Rectal smooth muscle tissue (tissue), 1 donor: Measurements from ENCODE around the gene C1orf50.

Experiments
- H3K27ac ChIP-seq: one replicate; pipeline ENCODE4 v1.7.0; 2013; ENCODE audit warnings: low read depth, low read length, inconsistent platforms
- H3K27me3 ChIP-seq: one replicate; pipeline ENCODE4 v1.7.0; 2013; ENCODE audit warnings: low read length; ENCODE audit not compliant: control insufficient read depth, insufficient read depth
- H3K36me3 ChIP-seq: one replicate; pipeline ENCODE4 v1.7.0; 2013; ENCODE audit warnings: low read length; ENCODE audit not compliant: control insufficient read depth, insufficient read depth
- H3K4me1 ChIP-seq: one replicate; pipeline ENCODE4 v1.7.0; 2013; ENCODE audit warnings: low read length; ENCODE audit not compliant: control insufficient read depth, insufficient read depth
- H3K4me3 ChIP-seq: one replicate; pipeline ENCODE4 v1.7.0; 2013; ENCODE audit warnings: low read length
- H3K9ac ChIP-seq: one replicate; pipeline ENCODE4 v1.7.0; 2013; ENCODE audit warnings: low read length

C1orf50 gene

DNA sequence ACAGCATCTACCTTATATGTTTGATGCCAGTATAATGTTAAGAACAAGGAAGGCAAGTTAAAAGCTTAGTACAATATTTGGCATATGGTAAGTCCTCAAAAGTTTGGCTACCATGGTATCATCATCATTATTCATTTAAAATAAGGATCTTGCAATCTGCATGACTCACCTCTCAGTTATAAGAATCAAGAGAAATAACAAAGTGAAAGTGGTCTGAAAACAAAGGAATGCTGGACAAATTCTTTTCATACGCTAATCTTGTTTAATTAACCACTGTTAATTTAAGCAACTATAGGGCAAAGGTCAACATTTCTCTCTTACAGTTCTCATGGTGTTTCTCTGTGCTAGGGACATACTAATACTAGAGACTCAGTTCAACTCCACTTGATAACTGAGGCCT lies 14.0 kb upstream of the C1orf50 start:
- Histone ChIP-seq H3K4me3 (no peak overlapping the region), H3K36me3 (peaks cover 31% of the 10 kb centered on the region), H3K9ac (no peak overlapping the region), H3K27ac (no peak overlapping the region), H3K4me1 (no peaks in the 10 kb centered on the region), H3K27me3 (no peaks in the 10 kb centered on the region)

GRCh38 chr1:42756956-42757891 lies 9.8 kb upstream of the C1orf50 start:
- Histone ChIP-seq H3K4me3 (no peak overlapping the region), H3K36me3 (peaks cover 25% of the 10 kb centered on the region), H3K4me1 (no peaks in the 10 kb centered on the region), H3K27me3 (no peaks in the 10 kb centered on the region), H3K27ac (no peak overlapping the region), H3K9ac (no peak overlapping the region)

DNA sequence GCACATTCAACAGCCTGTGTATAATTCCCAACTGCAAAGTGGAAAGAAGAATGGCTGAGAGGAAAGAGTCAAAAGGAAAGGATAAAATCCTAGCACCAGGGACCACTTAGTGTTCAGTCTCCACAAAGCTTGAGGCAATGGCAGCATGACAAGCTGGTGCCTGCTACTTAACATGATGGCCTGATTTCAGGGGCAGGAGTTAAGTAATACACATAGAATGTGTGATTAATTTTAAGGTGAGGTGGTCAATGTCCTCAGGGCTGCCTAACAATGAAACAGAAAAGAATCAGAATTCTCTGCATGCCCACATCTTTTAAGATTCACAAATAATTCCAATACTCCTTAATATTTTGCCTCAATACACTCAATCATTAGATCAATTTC lies 9.2 kb upstream of the C1orf50 start:
- no peaks in the 10 kb centered on the region for H3K4me1 ChIP-seq
- no peaks in the 10 kb centered on the region for H3K27me3 ChIP-seq
- H3K4me3 ChIP-seq = no peak overlapping the region
- no peak overlapping the region for H3K27ac ChIP-seq
- H3K36me3 ChIP-seq = peaks cover 23% of the 10 kb centered on the region
- no peak overlapping the region for H3K9ac ChIP-seq

- Histone ChIP-seq H3K36me3 (peaks cover 23% of the 10 kb centered on the region), H3K27ac (no peak overlapping the region), H3K4me3 (no peak overlapping the region), H3K9ac (no peak overlapping the region), H3K4me1 (no peaks in the 10 kb centered on the region), H3K27me3 (no peaks in the 10 kb centered on the region)
These were observed 8.4 kb upstream of the C1orf50 start for GRCh38 chr1:42758641-42759040.

- H3K27ac ChIP-seq = no peak overlapping the region
- peaks cover 23% of the 10 kb centered on the region for H3K36me3 ChIP-seq
- H3K4me1 ChIP-seq = no peaks in the 10 kb centered on the region
- no peak overlapping the region for H3K4me3 ChIP-seq
- H3K27me3 ChIP-seq = no peaks in the 10 kb centered on the region
- no peak overlapping the region for H3K9ac ChIP-seq
These were observed 7.9 kb upstream of the C1orf50 start for GRCh38 chr1:42759114-42759513.

DNA sequence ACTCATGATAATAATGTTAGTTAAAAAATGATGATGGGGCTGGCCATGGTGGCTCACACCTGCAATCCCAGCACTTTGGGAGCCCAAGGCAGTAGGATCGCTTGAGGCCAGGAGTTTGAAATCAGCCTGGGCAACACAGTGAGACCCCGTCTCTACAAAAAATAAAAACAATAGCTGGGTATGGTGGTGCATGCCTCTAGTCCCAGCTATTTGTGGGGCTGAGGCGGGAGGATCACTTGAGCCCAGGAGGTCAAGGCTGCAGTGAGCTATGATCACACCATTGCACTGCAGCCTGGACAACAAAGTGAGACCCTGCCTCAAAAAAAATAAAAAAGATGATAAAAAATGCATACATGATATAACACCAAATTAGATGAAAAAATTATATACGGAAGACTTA lies 5.5 kb upstream of the C1orf50 start:
- Histone ChIP-seq H3K4me3 (no peak overlapping the region), H3K4me1 (peaks cover 4% of the 10 kb centered on the region), H3K27me3 (no peaks in the 10 kb centered on the region), H3K36me3 (peaks cover 13% of the 10 kb centered on the region), H3K27ac (no peak overlapping the region), H3K9ac (no peak overlapping the region)

- Histone ChIP-seq H3K4me1 (peaks cover 4% of the 10 kb centered on the region), H3K27ac (no peak overlapping the region), H3K9ac (no peak overlapping the region)
These were observed 4.8 kb upstream of the C1orf50 start for GRCh38 chr1:42762269-42762668.

DNA sequence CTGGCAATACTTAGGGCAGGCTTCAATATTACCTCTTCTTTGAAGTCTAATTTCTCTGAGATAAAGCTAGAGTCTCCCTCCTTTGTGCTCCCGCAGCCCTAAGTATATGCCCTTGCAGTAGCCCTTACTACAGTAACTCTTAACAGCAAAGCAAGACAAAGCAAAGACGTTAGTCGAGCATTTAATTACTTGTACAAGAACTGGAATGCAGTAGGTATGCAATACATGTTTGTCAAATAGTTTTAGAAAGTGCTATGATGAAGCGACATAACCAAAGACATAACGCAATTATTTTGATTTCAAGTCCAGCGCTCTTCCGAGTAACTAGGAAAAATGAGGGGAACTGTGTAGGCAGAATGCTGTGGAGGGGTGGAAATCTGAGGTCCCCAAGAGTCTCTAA lies 1.8 kb upstream of the C1orf50 start:
- Histone ChIP-seq H3K9ac (peak overlapping the region; percentile 29), H3K36me3 (no peaks in the 10 kb centered on the region), H3K4me3 (peak overlapping the region; percentile 99), H3K27ac (no peak overlapping the region), H3K4me1 (peaks cover 12% of the 10 kb centered on the region), H3K27me3 (no peaks in the 10 kb centered on the region)

More at GRCh38 chr1:42762269-42762668, 4.8 kb upstream of the C1orf50 start:
- Histone ChIP-seq H3K4me3 (no peak overlapping the region), H3K27me3 (no peaks in the 10 kb centered on the region), H3K36me3 (peaks cover 13% of the 10 kb centered on the region)

- Histone ChIP-seq H3K4me3 (peak overlapping the region; percentile 99), H3K27me3 (no peaks in the 10 kb centered on the region), H3K36me3 (no peaks in the 10 kb centered on the region), H3K4me1 (peaks cover 12% of the 10 kb centered on the region), H3K27ac (peak overlapping the region; percentile 92), H3K9ac (peak overlapping the region; percentile 83)
These were observed 963 bp upstream of the C1orf50 start for GRCh38 chr1:42765832-42766740.

- Histone ChIP-seq H3K36me3 (no peaks in the 10 kb centered on the region), H3K9ac (peak overlapping the region; percentile 60), H3K27ac (peak overlapping the region; percentile 81), H3K27me3 (no peaks in the 10 kb centered on the region), H3K4me3 (peak overlapping the region; percentile 92), H3K4me1 (peaks cover 12% of the 10 kb centered on the region)
These were observed 506 bp downstream of the C1orf50 start for GRCh38 chr1:42767510-42768000.

- Histone ChIP-seq H3K4me3 (peak overlapping the region; percentile 92), H3K4me1 (peaks cover 12% of the 10 kb centered on the region), H3K9ac (no peak overlapping the region), H3K27ac (no peak overlapping the region), H3K36me3 (no peaks in the 10 kb centered on the region), H3K27me3 (no peaks in the 10 kb centered on the region)
These were observed 1.1 kb downstream of the C1orf50 start for GRCh38 chr1:42768172-42768571.

- H3K27me3 ChIP-seq = no peaks in the 10 kb centered on the region
- H3K9ac ChIP-seq = no peak overlapping the region
- no peak overlapping the region for H3K27ac ChIP-seq
- no peak overlapping the region for H3K4me3 ChIP-seq
- H3K36me3 ChIP-seq = no peaks in the 10 kb centered on the region
- peaks cover 12% of the 10 kb centered on the region for H3K4me1 ChIP-seq
These were observed 2.8 kb downstream of the C1orf50 start for GRCh38 chr1:42769811-42770210.
